PC-3 (cell line): ENCODE results near the gene FOXP1.

ENCODE experiments used
- CTCF ChIP-seq: fragments of 300-600 bp; sonication (generic); conservative IDR thresholded peaks from 2 replicates; pipeline ENCODE4 v1.5.1; 2017; ENCODE audit warnings: antibody characterized with exemption, low read depth, mild to moderate bottlenecking, low read length
- EZH2 ChIP-seq: fragments of 300-600 bp; sonication (generic); IDR thresholded peaks from one replicate; pipeline ENCODE4 v1.6.1; 2017; ENCODE audit warnings: antibody characterized with exemption, mild to moderate bottlenecking, low read length; ENCODE audit not compliant: unreplicated experiment
- EZH2phosphoT487 ChIP-seq: fragments of 300-600 bp; sonication (generic); IDR thresholded peaks from 2 replicates; pipeline ENCODE4 v1.6.1; 2018; ENCODE audit warnings: mild to moderate bottlenecking, antibody characterized with exemption, low read length, borderline replicate concordance

DNA sequence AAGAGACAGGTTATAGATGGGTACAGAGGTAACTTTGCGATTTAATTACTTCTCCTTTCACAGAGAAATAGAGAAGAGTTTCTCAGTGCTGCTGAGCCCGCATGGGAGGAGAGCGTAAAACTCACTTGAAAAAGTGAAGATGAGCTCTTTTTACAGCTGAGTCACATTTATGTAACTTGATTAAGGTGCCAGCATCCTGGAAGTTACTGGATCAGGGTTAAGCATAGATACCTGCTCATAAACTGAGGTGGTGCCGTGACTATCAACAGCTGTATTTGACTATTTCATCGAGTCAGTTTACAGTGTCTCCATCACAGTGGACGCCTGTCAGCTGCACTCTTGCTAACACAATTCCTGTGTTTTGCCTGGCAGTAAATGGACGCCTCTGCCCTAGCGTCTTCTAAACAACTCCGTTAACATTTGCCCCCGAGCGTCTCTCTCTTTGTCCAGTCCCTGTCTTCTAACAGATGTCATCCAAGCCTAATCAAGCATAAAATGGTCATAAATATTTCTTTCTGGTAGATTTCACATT is 414.6 kb downstream of the FOXP1 start:
- TF ChIP-seq CTCF (no peak), EZH2 (no peak), EZH2phosphoT487 (no peak)
